Measurements from ENCODE around the gene PIGL. TPM values are rescaled to one million over a fixed set of nuclear protein-coding genes. Genes with fewer than 3 reads are reported as not detected.

The PIGL gene
- total and polyA plus RNA-seq, 2 donors (not counting 3 experiments of a cell fraction or from before 2014, with no cell fraction given), result 28.6 to 40.8 TPM

DNA sequence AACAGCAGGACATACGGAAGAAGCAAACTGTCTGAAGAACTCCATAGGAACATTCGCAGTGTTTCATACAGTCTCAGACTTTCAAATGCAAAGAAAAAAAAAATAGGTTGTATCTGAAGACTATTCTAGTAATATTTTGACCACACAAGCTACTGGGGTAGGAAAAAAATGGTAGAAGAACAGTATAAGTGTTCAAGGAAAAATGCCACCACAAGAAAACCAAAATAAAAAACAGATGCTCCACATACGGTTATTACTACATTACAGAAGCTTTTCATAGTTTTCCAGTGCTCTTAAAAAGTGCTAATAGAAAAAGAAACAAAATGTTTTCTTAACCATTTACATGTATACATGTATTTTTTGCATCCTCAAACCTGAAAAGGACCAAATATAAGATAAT lies 5.4 kb upstream of the PIGL start:
- Histone ChIP-seq H3K9ac (replicated peaks; ENCODE audit: extremely low read depth, insufficient read depth, low read length) (no peak overlapping the region), H3K79me2 (ENCODE audit: control insufficient read depth, insufficient read depth, low read length) (peaks cover 90% of the 10 kb centered on the region), H3K4me2 (ENCODE audit: insufficient read depth, low read length) (no peak overlapping the region), H3K36me3 (ENCODE audit: control insufficient read depth in 2 of 2, extremely low read depth in 1 of 2, insufficient read depth in 2 of 2, low read length in 2 of 2) (no peaks in the 10 kb centered on the region), H3K9me1 (replicated peaks; ENCODE audit: control insufficient read depth, extremely low read depth, insufficient read depth, low read length) (no peaks in the 10 kb centered on the region), H2AFZ (ENCODE audit: low read depth, low read length) (no peak overlapping the region), H3K4me1 (ENCODE audit: control insufficient read depth, extremely low read depth, insufficient read depth, low read length) (peaks cover 14% of the 10 kb centered on the region), H3K27me3 (ENCODE audit: control insufficient read depth in 2 of 2, insufficient read depth in 2 of 2, low read length in 2 of 2) (no peaks in the 10 kb centered on the region), H4K20me1 (replicated peaks; ENCODE audit: control insufficient read depth, extremely low read depth, insufficient read depth, low read length) (peaks cover 3% of the 10 kb centered on the region), H3K9me3 (replicated peaks; ENCODE audit: control insufficient read depth, insufficient read depth, low read length) (no peaks in the 10 kb centered on the region), H3K4me3 (replicated peaks in 1 of 3; ENCODE audit: insufficient read depth in 1 of 3, low read depth in 1 of 3, low read length in 3 of 3) (no peak overlapping the region), H3K27ac (ENCODE audit: insufficient read depth, low read depth, low read length) (no peak overlapping the region)
- POLR2A ChIA-PET, result no interaction called here
- CTCF ChIA-PET, result interaction anchor here (0.5 to 0.6 kb wide), 2 partner anchors 11 to 831 kb away, joined by 3 read pairs; partner anchors contain the start of gene MPRIP
- dilution Hi-C loops (cut with MboI; ENCODE audit: extremely low pct_ligation_motif_present, low sequenced_read_pairs), result no loop called here
- no TSS peak for BruUV-seq (replicated peaks)
- DNase-seq (ENCODE audit: low read depth, low spot score) (no peak), FAIRE-seq (no peak)
- intact Hi-C loops (cut with micrococcal nuclease), result no loop called here
- TF ChIP-seq JUN (IDR thresholded peaks at IDR 0.05; ENCODE audit: borderline replicate concordance, insufficient read depth, insufficient read length, low read depth), result no peak
- TF ChIP-seq, protein P1, sequence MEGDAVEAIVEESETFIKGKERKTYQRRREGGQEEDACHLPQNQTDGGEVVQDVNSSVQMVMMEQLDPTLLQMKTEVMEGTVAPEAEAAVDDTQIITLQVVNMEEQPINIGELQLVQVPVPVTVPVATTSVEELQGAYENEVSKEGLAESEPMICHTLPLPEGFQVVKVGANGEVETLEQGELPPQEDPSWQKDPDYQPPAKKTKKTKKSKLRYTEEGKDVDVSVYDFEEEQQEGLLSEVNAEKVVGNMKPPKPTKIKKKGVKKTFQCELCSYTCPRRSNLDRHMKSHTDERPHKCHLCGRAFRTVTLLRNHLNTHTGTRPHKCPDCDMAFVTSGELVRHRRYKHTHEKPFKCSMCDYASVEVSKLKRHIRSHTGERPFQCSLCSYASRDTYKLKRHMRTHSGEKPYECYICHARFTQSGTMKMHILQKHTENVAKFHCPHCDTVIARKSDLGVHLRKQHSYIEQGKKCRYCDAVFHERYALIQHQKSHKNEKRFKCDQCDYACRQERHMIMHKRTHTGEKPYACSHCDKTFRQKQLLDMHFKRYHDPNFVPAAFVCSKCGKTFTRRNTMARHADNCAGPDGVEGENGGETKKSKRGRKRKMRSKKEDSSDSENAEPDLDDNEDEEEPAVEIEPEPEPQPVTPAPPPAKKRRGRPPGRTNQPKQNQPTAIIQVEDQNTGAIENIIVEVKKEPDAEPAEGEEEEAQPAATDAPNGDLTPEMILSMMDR (IDR thresholded peaks at IDR 0.05; ENCODE audit: extremely low read depth in 1 of 2, insufficient read depth in 1 of 2, low read depth in 1 of 2, low read length in 2 of 2), result no peak
- no peak for TF ChIP-seq EZH2 (IDR thresholded peaks at IDR 0.05; ENCODE audit: borderline replicate concordance, low read depth, low read length, severe bottlenecking)
- TF ChIP-seq GATA2 (IDR thresholded peaks at IDR 0.05; ENCODE audit: insufficient read depth, insufficient read length, low read depth, low read length), result no peak

DNA sequence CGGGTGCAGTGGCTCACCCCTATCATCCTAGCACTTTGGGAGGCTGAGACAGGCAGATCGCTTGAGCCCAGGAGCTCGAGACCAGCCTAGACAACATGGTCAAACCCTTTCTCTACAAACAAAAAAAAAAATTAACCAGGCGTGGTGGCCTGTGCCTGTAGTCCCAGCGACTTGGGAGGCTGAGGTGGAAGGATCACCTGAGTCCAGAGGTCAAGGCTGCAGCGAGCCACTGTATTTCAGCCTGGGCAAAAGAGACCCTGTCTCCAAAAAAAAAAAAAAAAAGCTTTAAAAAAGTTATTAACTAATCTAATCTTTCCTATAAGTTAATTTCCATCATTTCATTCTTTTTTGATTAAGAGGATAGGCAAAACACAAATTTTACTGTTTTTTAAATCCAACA lies 4.2 kb upstream of the PIGL start:
- ChIA-PET POLR2A (interaction anchor here (0.6 kb wide), 1 partner anchor 170 kb away, joined by 3 read pairs; no protein-coding TSS in a partner anchor), CTCF (interaction anchor here (1.1 kb wide), 1 partner anchor 70 kb away, joined by 3 read pairs; no protein-coding TSS in a partner anchor)
- Histone ChIP-seq H3K4me1 (ENCODE audit: control insufficient read depth, extremely low read depth, insufficient read depth, low read length) (peaks cover 16% of the 10 kb centered on the region), H3K4me3 (replicated peaks in 1 of 3; ENCODE audit: insufficient read depth in 1 of 3, low read depth in 1 of 3, low read length in 3 of 3) (no peak overlapping the region), H3K4me2 (ENCODE audit: insufficient read depth, low read length) (no peak overlapping the region), H2AFZ (ENCODE audit: low read depth, low read length) (no peak overlapping the region), H3K27ac (ENCODE audit: insufficient read depth, low read depth, low read length) (no peak overlapping the region), H3K9me1 (replicated peaks; ENCODE audit: control insufficient read depth, extremely low read depth, insufficient read depth, low read length) (no peaks in the 10 kb centered on the region), H3K27me3 (ENCODE audit: control insufficient read depth in 2 of 2, insufficient read depth in 2 of 2, low read length in 2 of 2) (no peaks in the 10 kb centered on the region), H4K20me1 (replicated peaks; ENCODE audit: control insufficient read depth, extremely low read depth, insufficient read depth, low read length) (peaks cover 3% of the 10 kb centered on the region), H3K79me2 (ENCODE audit: control insufficient read depth, insufficient read depth, low read length) (peaks cover 87% of the 10 kb centered on the region), H3K36me3 (ENCODE audit: control insufficient read depth in 2 of 2, extremely low read depth in 1 of 2, insufficient read depth in 2 of 2, low read length in 2 of 2) (no peaks in the 10 kb centered on the region), H3K9ac (replicated peaks; ENCODE audit: extremely low read depth, insufficient read depth, low read length) (no peak overlapping the region), H3K9me3 (replicated peaks; ENCODE audit: control insufficient read depth, insufficient read depth, low read length) (no peaks in the 10 kb centered on the region)
- DNase-seq (ENCODE audit: low read depth, low spot score) (no peak), FAIRE-seq (no peak)
- TF ChIP-seq MYC (IDR thresholded peaks at IDR 0.05; ENCODE audit: low read depth, low read length) (no peak), GATA2 (IDR thresholded peaks at IDR 0.05; ENCODE audit: insufficient read depth, insufficient read length, low read depth, low read length) (no peak), EZH2 (IDR thresholded peaks at IDR 0.05; ENCODE audit: borderline replicate concordance, low read depth, low read length, severe bottlenecking) (no peak), POLR2A (IDR thresholded peaks at IDR 0.05; ENCODE audit: low read depth, low read length) (no peak), JUN (IDR thresholded peaks at IDR 0.05; ENCODE audit: borderline replicate concordance, insufficient read depth, insufficient read length, low read depth) (no peak), FOS (IDR thresholded peaks at IDR 0.05; ENCODE audit: borderline replicate concordance, insufficient read depth, low read length) (no peak), POLR2AphosphoS5 (IDR thresholded peaks at IDR 0.05; ENCODE audit: insufficient read depth, low read depth, low read length) (no peak)
- TF ChIP-seq, protein P2, sequence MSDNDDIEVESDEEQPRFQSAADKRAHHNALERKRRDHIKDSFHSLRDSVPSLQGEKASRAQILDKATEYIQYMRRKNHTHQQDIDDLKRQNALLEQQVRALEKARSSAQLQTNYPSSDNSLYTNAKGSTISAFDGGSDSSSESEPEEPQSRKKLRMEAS (IDR thresholded peaks at IDR 0.05; ENCODE audit: insufficient read depth, insufficient read length), result no peak
- TF ChIP-seq, protein P1 (IDR thresholded peaks at IDR 0.05; ENCODE audit: extremely low read depth in 1 of 2, insufficient read depth in 1 of 2, low read depth in 1 of 2, low read length in 2 of 2), result no peak
- no TSS peak for BruUV-seq (replicated peaks)
- intact Hi-C loops (cut with micrococcal nuclease) (no loop called here), dilution Hi-C loops (cut with MboI; ENCODE audit: extremely low pct_ligation_motif_present, low sequenced_read_pairs) (no loop called here)

All from endothelial cell of umbilical vein (primary cell).